ENCODE measurements around the gene DPP10.

Gene DPP10

DNA sequence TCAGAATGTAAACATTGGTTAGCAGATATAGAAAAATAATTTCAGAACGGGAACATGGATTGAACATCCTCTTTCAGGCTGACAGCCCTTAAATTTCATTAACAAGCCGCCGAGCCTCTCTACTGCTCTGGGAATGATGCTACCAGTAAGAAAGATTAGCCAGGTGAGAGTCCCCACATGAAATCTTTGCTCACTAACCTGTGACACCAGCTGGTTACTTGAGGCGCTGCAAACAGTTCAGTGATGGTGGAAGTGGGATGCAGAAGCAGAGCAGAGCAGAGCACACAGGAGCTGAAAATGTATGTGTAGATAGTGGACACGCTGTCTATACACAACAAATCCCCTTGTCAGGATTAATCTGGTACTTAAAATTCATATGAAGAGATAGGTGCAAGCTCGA lies 721.1 kb downstream of the DPP10 start:
- no peak for DNase-seq

DNA sequence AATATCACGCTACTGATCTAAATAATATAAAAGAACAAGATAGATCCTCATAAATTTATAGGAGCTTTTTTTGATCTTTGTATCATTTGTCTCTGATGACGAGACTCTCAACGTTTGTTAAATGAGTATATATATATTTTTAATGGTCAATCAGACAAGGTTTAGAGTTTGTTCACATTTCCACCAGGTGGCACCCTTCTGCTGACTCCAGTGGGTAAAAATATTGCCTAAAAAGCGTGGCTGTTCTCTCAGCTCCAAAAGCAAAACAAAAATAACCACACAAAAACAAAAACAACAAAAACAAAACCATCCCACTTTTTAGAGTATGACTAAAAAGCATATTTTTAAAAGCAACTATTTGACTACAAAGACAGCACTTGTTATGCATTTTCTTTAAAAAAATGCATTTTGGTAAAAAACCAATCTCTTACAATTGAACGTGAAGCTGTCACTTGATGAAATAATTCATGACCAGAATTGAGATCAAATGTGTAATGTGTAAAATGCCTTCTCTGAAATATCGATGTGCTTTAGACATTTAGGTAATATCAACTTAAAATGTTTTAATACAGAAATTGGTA lies 723.2 kb downstream of the DPP10 start:
- peak; percentile 38 for DNase-seq

DNA sequence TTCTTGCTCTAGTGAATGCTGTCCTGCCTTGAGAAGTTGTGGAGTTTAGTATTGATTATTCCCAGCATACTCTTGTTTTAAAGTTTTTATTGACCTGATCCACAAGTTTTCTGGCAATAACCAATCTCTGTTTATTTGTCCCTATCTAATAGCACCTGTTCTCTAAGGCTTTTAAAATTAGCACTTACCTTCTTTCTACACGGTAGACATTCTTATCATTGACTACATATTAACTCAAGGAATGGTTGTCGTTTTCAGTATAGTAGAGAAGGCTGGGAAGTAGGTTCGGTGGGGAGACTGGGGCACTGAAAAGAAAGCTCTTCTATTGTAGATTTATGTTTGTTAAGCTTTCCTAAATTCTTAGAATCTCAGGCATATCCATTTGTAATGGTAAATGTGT lies 726.0 kb downstream of the DPP10 start:
- DNase-seq = no peak

DNA sequence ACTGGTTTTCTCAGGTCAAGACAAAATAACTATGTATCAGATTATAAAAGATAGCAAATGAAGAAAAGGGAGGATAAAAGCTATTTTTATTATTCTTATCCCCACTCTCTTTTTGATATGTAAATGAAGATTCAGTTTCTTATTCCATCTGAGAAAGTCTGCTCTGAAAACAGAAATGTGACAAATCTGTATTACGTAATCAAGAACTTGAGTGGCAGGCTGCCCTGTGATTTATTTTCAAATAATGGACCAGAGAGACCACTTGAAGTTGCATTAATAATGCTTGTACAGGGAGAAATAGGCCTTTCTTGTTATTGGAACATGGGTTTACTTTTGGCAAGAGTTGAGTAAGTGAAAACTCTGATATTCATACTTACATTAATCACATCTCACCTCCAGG lies 727.4 kb downstream of the DPP10 start:
- DNase-seq = no peak

DNA sequence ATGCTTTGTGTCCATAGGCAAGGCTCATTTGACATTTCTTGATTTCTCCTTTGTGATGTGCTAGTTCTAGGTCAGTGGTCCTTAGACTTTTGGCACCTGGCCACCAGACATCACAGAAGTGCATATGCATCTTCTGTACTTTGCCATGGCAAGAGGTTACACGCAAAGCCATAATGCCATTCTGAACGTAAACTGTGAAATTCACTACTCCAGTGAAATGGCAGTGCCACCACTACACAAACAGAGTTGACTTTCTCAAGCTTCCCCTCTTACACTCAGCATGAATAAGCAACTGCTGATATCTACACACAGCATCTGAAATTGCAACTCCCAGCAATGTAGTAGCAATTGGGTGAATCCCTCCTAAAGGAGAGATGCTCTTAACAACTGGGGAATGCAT lies 729.3 kb downstream of the DPP10 start:
- no peak for DNase-seq

DNA sequence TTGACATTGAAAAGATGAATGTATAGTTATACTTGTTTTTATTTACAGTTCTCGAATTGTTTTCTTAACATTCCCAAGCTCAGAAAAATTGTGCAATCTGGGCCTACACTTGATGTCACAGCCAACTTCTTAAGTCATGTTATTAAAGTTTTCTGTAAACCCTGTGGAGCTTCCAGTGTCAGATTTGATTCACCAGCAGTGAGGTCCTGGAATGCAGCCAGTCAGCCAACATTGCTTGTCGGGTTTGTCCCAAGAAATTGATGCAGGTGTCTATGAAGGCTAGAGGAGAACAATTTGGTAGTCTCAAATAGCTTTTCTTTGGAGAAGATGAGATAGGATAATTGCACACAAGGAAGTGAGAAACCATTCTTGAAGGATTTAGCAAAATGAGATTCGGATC lies 732.2 kb downstream of the DPP10 start:
- DNase-seq = no peak

DNA sequence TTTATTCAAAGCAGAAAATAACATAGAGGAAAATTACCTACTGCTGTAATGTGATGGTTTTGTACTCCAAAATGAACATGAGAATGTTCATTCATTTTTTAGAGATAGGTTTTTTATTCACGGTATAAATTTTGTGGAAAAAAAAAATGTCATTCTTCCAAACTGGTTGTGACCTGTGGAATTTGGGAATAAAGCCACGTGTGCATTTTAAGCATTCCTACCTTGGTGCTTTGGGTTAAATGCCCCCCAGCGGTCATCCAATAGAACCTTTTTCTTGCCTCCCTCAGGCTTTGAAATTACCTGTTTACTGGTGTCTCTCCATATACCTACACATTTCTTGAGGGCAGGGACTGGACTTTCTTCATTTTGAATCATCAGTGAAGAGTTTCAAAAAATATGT lies 740.7 kb downstream of the DPP10 start:
- DNase-seq = no peak

DNA sequence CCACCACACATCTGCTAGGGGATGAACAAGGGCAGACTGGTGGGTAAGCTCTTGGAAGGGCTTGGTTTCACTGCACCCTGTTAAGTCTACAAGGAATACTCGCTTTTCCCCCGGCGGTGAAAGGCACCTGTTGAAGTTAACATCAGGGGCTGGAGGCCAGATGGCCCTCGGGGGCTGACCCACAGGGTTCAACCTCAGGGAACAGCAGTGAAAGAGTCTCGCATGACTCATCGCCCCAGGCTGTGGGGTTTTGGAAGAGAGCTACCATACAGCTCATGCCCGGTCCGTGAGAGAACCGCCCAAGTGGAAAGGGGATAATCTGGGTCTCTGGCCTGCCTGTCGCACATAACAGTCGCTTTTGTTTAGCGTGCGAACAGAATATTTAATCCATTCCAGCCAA lies 748.0 kb downstream of the DPP10 start:
- no peak for DNase-seq

DNA sequence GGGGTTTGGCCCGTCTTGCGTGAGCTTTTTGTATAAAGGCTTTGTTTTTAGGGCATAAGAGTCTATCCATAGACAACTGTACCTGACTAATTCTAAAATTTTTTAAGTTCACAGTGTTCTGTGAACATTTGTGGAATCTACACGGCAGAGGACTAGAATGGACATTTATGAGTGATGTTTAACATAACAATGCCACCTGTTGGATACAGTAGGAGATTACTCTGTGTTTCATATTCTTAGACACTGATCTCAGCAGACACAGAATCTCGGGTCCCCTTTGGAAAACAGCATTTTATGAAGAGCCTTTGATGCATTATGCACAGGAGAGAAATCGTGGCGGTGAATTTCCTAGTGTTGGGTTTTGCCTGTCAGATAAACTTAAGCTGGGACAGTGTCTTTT lies 752.2 kb downstream of the DPP10 start:
- no peak for DNase-seq

DNA sequence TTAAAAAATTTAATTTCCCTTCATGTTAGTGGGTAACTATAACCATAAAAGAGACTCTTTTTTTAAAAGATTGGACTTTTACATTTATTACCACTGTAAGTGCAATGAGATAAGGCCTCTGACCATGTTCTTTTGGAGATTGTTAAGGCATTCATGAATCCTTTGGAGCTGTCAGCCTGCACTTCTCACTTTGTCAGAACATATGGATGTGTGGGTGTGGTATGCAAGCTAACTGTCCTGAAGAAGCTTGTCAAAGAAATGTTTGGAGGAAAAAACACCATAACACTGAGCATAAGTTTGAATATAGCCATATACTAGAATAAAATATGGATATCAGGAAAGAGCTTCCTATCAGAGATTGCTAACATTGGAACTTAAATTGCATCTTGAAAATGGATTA lies 754.1 kb downstream of the DPP10 start:
- no peak for DNase-seq

DNA sequence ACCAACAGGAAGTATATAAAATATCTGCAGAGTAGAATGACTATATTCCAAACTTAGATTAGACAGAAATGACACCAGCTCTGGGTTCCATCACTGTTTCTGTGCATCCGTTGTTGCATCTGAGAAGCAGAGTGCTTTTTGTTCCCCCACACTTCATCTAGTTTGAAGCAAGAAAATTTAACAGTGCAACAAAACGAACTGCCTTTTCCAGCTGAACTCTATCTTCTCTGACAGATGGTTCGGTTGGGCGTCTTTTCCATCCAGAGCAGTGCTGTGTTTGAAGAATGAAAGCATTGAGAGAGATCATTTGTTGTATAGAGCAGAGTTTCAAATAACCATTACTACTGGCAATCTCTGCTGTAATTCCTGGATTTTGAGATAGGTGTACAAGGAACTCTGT lies 757.5 kb downstream of the DPP10 start:
- no peak for DNase-seq

DNA sequence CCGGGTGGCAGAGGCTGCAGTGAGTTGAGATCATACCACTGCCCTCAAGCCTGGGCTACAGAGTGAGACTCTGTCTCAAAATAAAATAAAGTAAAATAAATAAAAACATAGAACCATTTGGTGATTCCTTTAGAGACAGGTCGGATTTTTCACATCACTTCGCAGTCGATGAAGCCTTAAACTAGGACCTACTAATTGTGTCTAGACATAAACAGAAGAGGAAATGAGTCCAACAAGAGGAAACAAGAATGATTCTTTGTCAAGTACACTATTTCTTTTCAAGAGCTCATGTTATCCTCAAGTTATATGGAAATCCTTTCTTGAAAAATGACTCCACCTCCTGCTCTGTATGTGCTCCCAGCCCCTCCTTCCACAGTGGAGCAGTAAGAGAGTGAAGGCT lies 758.9 kb downstream of the DPP10 start:
- DNase-seq = no peak

DNA sequence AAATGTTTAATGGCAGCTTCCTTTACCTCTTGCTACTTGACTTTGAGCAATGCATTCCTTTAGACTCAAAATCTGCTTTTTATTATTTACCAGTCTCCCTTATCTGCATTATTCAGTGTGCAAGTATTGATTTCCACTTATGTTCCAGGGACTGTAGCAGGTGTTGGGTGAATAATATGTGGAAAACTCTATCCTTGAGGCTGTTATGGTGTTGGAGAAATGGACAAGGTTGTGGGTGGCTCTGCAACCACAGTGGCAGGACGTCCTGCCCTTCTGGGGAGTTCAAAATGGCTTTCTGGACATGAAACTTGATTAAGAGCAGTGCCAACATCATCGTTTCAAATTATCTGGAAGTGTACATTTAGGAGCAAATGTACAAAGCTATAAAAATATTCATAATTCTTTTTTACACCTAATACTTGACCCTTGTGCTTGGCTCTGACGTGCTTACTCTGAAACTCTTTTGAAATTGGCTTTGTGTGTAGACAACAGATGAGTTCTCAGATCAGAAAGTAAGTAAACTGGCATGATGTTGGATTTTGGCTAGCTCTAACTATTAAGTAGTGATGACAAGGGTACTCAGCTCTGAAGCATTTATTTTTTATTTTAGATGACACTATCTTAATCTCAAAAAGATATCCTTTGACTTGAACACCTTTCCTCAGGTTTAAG lies 766.2 kb downstream of the DPP10 start:
- DNase-seq = no peak

DNA sequence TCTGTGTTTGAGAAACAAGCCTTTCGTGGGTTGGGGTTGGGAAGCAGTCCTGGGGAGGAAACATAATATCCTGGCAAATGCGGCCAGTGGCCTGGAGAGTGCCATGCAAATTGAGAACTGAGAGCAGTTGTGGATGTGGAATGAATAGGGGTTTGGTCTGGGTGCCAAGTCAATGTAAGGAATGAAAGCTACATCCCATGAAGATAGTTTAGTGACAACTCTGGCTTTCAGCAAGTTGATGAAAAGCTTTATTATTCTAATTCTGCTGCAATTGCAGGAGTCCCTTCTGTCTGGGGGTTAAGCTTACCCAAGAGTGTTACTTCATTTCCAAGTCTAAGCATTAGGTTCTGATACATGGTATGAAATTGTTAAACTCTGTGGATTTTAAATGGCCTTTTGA lies 771.6 kb downstream of the DPP10 start:
- no peak for DNase-seq

DNA sequence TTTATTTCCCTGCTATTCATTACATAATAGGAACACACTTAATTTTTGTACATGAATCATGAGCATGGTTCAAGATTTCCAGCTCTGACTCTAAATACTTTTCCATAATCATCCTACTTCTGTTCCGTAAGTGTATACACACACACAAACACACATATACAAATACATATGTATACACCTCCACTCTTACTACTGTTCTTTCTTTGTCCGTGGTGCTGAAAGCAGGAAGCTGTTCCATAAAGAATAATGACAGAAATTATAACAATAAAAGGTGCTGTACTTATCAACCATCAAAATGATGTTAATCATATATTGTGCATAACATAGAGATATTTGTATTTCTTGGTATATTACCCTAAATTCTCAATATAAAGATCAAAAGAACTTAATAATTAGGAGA lies 776.9 kb downstream of the DPP10 start:
- no peak for DNase-seq

DNA sequence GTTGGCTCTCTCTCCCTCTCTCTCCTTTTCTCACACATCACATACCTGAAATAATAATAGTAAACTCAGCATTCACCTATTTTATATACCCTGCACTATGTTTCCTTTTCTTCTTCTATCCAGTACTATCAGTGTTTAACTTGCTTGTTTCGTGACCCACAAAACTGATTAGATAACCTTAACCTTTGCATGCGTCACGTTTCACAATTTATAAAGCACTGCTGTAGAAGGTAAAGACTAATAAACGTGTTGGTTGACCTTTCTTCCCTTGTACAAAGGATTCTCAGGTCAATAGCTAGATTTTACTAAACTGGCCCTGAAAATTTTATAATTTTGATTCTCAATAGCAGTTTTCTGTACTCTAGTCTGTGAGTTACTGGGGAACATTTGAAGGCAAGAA lies 791.7 kb downstream of the DPP10 start:
- no peak for DNase-seq

DNA sequence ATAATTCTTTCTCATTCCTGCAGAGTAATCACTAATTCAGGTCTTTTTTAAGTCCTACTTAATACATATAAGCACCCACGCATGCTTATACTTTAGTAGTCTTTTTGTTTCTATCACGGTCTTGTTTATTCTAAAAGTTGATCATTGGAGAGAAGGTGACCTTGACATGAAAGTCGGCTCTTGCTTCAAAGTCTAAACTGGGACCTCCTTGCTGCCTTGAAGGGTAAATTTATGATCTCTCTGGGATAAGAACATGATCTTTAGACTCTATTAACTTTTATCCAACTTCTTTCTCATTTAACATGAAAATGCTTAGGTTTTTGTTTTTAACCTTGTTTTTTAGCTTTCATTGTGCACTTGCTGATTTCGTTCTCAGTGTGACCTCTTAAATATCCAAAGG lies 792.3 kb downstream of the DPP10 start:
- DNase-seq = no peak

DNA sequence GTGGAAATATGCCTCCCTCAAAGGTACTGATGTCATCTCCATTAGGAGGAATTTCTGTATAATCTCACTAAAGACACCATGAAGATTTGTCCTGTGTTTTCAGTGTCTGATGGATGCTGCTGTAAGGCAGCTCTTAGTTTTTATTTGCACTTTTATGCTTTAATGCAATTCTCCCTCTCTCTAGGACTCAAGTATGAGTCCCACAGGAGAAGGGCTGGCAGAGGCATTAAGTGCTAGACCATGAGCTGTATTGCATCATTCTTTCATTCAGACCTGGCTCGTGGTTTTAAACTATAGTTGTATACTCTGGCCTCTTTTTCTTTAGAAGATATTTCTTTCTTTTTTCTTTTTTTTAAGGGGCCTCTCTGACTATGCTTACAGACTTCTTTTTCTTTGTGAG lies 805.6 kb downstream of the DPP10 start:
- no peak for DNase-seq

DNA sequence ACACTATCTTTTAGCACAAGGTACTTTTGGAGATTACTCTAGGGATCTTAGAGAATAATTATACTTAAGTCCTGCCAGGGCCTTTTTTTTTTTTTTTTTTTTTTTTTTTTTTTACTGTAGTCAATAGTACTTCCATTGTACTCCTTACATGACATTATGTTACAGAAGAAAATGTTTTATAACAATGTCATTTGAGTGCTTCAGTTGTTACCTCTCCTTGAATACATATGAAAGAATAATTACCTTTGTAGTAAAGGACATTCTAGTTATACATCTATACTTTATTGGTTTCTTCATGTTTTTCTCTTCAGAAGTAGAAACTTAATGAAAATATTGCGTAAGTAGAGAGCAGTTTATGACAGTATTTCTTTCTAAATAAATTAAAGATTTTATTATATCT lies 834.9 kb downstream of the DPP10 start:
- no peak for DNase-seq

DNA sequence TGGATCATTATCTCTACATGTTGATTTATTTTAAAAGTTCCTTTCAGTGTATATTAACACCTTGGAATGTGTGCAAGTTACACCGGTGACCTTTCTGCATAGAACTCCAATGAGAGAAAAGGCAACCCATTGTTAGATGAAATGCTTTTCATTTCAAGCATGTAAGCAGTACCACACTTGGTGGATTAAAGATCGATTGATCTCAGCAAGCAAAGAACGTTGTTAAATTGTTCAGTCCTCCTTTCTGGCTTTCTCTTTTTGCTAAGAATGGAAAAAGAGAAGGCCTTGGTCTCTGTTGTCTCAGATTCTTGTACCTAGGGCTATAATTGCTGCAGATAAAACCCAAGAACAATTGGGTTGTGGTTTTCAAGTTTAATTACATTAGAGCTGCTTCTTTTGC lies 843.0 kb downstream of the DPP10 start:
- no peak for DNase-seq

DNA sequence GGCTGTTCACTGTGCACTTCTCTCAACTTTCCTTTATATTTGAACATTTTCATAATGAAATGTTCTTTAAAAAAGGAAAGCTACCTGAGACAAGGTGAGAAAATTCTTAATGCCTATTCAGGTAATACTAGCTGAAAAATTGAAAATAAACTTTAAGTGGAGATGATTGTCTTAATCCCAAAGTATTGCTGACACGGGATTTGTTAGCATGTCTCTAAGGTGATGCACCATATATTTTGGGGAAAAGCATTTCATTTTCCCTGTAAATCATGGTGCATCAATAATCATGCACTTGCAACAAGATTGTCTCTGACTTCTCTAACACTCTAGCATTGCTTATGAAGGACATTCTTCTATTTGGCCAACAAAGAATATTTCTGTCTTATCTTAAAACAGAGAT lies 848.0 kb downstream of the DPP10 start:
- no peak for DNase-seq

DNA sequence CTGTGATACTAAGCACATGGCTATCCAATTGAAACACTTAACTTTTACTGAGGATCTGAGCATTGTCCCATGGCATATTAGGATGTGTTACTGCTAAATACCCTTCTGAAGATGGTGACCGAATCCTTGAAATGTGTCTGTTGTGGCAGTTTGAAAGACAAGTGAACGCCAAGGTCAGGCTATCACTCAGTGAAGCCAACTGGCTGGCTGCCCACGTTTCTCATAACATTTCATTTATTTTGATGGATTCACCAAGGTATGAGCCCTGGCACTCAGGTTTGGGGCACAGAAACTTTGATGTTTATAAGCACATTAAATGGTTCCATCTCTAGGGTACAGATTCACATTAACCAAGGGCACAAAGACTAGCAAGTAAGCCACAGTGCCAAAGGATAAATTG lies 850.3 kb downstream of the DPP10 start:
- no peak for DNase-seq

DNA sequence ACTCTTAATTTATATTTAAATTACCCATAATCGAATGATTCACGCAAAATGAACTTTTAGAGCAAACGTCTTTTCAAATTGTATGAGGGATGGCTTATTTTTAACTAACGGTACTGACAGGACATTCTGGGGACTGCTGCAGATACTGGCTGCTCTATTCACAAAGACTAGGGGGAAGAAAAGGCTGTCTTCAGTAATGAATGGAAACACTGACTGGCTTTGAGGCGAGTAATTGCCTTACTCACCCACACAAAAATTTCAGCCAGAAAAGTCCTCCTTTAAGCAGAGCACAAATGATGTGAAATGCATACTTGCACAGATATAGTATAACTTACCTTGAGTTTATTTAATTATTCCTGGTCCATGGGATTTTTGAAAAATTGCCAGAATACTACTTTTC lies 852.6 kb downstream of the DPP10 start:
- no peak for DNase-seq

DNA sequence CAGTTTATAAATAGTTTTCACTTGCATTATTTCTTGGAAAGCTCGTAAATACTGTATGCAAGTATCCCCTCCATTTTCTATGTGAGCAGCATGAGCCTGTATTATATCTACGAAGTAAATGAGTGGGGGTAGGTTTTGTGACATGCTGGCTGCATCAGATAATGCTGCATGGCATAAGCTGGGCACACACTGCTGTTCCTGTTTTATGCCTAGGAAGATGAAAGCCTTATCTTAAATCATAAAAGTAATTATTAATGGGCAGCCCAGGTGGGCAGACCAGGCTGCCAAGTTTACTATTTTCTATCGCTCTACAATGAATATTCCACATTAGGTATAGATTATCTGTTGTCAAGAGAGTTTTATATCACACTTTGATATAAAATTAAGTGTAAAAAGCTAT lies 854.6 kb downstream of the DPP10 start:
- DNase-seq = no peak

DNA sequence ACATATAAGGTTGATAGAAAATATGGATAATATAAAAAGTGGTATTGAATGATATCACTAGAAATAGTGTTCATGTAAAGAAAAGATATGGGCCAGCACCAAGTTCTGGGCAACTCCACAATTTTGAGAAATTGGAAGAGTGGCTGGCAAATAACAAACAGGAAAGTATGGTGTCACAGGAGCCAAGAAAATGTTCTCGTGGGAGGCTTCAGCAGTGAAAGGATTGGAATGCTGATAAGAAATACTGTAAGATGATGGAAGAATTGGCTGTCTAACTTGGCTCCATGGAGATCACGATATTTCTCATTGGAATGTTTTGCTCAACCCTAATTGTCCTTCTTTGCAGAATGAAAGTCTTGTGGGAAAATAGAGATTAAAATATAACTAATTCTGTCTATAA lies 856.8 kb downstream of the DPP10 start:
- no peak for DNase-seq

DNA sequence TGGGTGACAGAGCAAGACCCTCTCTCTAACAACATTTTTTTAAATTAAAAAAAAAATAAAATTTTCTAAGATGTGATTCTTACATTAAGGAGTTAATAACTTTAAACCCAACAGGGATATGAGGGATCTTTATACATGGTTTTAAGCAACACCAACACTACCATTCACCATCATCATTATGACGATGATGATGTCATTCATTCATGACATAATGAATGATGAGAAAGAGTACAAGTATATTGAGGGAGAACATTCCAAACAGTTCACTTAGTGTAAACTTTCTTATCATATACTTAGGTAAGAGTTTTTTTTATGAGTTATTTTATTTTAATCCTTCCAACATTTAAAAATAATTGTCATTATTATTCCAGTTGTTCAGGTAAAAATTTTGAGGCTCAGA lies 863.3 kb downstream of the DPP10 start:
- DNase-seq = no peak

Measured in activated CD4-positive, alpha-beta T cell treated with anti-CD3 and anti-CD28 coated beads, Interleukin-10, Interleukin-2, amounts not matched to agents 100 ng/mL and 50 ng/mL, durations not matched to agents 16 hours and 8 hours (primary cell).